HG03039 (cell line): ENCODE data around the gene FBXL14.
A peak's percentile ranks its signal among the peaks of the same experiment; 100 is the strongest.

Experiments
- ATAC-seq: cut with Tn5 transposase; IDR thresholded peaks from one replicate; pipeline ENCODE4 v1.9.1; 2021; ENCODE audit warnings: mild to moderate bottlenecking, moderate library complexity; ENCODE audit not compliant: unreplicated experiment

Gene FBXL14, protein sequence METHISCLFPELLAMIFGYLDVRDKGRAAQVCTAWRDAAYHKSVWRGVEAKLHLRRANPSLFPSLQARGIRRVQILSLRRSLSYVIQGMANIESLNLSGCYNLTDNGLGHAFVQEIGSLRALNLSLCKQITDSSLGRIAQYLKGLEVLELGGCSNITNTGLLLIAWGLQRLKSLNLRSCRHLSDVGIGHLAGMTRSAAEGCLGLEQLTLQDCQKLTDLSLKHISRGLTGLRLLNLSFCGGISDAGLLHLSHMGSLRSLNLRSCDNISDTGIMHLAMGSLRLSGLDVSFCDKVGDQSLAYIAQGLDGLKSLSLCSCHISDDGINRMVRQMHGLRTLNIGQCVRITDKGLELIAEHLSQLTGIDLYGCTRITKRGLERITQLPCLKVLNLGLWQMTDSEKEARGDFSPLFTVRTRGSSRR

DNA sequence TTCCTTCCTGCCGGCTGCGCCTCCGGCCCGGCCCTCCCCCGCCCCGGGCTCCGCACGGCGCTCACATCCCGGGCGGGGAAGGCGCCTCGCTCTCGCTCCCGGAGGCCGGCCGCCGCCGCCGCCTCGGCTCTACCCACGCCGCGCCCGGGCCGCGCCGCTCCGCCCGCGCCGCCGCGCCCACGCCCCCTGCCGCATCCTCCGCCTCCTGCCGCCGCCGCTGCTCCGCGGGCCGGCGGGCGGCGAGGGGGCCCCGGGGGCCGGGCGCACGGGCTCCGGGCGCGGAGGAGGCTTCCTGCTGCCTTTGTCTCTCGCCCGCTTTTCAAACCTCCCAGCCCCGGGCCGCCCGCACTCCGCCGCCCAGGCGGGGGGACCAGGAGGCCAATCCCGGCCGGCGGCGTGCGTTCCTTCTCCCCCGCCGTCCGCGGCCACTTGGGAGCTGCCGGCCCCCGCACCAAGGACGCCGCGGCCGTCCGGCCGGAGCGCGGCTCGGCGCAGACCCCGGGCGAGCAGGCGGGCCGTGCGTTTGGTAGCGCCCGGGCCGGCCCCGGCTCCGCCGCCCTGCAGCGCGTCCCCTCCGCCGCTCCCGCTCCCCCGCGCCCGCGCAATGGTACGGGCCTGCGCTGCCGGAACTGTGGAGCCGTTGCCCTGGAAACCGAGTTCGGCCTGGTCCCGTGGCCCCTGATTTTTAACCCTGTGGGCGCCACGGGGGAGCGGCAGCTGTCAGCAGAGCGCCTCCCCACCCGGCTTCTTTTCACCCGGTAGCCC is at the start of gene FBXL14:
FBXL14 (minus strand) TSS at position 321 of the 765 bp plus-strand sequence. CDS start 515 bp downstream, outside the sequence.
- ATAC-seq = peak; percentile 43

- ATAC-seq = no peak
Observed at GRCh38 chr12:1643905-1644533, 49.6 kb upstream of the FBXL14 start.

GRCh38 chr12:1643043-1643442 is 48.7 kb upstream of the FBXL14 start:
- ATAC-seq = no peak

DNA sequence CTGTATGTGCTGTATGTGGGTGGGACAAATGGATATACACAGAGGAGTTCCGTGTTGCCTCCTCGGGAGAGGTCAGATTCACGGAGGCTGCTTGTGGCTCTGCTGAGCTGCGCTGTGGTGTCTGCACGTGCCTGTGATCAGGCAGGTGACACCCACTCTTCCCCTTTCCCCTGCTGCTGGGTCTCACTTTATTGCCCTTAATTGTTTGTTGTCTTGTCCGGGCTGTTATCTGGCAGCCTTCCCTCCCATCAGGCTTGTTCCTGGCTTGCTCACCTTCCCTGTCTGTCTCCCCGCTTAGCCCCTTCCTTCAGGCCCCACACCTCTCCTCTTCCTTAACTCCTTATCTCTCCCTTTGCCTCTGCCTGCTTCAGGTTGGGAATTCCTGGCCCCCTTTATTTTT is 48.1 kb upstream of the FBXL14 start:
- no peak for ATAC-seq

- ATAC-seq = no peak
Observed at GRCh38 chr12:1640328-1641234, 46.2 kb upstream of the FBXL14 start.

- no peak for ATAC-seq
Observed at GRCh38 chr12:1639538-1639937, 45.2 kb upstream of the FBXL14 start.

GRCh38 chr12:1638203-1638602 is 43.8 kb upstream of the FBXL14 start:
- ATAC-seq = no peak

DNA sequence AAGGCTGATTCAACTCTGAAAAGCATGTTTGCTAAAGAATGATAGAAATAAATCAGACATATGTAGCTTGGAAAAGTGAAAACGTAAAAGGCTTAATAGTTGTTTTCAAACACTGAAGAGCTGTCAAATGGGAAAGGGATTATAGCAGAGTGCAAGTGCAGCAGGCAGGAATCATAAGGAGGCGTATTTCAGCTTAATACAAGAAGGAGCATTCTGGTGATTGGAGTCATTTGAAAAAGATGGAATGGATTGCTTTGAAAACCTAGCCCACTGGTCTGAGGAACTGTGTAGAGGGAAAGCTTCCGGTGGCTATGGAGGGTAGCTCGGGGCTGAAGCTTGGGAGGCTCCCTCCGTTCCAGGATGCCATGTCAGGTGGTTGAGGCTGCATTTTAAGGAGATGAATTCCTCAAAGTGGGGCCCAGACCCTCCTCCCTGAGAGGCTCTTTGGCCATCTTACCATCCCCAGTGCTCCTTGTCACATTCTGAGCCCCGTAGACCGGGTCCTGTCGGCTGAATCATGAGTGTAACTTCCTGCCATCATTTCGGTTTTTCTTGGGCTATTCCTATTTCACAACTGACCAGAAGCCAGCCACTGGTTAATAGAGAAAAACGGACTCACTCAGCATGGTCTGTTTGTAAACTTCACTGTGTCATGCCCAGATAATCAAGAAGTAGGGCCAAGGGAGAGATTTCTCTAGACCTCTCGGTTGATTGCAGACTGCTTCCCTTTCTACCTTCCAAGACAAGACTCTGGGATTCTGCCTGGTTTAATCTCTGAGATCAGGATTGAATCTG is 41.1 kb upstream of the FBXL14 start:
- ATAC-seq = no peak

DNA sequence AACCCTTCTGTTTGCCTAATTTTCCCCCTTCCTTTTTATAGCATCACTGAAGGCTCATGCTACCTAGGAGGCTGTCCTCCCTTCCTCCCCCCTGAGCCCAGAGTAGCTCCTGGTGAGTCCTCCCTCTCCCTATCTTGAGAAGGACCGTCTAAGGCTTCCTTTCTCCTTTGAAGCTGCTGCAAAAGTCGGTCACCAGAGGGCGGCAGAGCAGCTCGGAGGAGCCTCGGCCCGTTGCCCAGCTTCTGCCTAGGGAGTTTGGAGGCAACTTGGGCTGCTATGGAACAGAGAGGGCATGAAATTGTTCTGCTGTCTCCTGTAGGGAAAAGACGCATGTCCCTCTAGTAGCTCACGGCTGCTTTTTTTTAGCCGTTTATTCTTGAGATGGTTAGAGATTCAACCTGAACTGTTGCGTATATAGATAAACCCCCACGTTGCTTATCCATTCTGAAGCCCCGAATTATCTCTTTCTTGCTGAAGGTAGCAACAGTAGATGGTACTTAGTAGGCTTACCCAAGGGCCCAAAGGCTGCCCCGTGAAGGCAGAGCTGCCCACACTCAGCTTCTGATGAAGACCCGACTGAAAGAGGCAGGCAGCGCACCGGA is 40.3 kb upstream of the FBXL14 start:
- ATAC-seq = no peak

GRCh38 chr12:1634149-1634548 is 39.8 kb upstream of the FBXL14 start:
- no peak for ATAC-seq

GRCh38 chr12:1633459-1633858 is 39.1 kb upstream of the FBXL14 start:
- no peak for ATAC-seq

GRCh38 chr12:1632702-1633101 is 38.3 kb upstream of the FBXL14 start:
- ATAC-seq = no peak

DNA sequence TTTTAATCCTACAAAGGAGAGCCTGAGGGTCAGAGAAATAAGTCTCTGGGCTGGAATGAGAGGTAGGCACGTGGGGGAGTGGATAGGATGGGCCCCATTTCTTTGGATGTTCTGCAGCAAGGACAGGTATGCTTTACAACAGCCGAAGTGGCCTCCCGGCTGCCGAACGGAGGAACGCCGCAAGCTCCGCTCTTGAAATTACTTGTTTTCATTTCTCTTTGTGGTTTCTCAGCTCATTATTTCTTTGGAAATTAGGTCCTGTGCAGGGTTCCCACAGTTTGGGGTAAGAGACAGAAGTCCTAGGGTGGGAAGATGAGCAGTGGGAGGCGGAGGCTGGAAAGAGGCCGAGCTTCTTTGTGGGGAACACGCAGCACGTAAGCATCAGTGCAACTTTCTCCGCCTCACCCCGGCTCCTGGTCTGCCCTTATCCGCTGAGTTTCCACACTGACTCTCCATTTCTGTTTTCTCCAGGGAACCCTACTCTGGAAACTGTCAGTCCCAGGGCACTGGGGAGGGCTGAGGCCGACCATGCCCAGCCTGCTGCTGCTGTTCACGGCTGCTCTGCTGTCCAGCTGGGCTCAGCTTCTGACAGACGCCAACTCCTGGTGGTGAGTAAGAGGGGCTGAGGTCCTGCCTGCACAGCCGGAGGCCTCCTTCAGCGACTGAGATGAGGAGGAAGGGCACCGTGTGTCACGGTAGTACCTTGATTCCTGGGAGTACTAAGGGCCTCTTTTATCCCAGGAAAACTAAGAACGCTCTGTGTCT is 36.6 kb upstream of the FBXL14 start:
- no peak for ATAC-seq

DNA sequence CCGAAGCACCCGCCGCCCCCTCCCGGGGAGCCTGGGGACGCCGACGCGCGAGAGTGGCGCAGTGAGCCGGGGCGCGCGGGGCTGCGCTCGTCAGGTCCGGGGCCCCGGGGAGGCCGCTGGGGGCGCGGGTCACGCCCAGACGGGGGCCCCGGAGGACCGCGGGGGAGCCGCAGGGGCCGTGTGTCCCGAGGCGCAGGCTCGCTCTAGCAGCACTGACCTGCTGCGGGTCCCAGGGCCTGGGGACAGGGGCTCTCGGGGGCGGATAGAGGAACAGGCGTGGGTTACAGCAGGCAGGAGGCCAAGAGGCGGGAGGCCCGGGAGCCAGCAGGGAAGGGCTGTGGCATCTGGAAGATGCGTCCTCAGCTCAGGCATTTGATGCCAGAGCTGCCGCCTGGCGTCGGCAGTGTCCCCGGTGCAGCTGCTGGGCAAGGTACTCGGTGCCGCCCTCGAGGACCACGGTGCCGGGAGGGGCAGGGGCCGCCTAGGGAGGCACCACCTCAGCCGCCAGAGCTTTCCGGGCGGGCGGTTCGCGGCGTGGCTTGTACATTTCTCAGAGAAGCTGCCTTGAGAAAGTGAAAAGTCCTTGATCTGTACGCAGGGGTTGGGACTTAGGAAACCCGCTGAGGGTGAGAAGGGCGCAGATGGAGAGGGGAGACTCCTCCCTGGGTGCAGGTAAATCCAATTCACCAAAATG is 35.9 kb upstream of the FBXL14 start:
- ATAC-seq = no peak

DNA sequence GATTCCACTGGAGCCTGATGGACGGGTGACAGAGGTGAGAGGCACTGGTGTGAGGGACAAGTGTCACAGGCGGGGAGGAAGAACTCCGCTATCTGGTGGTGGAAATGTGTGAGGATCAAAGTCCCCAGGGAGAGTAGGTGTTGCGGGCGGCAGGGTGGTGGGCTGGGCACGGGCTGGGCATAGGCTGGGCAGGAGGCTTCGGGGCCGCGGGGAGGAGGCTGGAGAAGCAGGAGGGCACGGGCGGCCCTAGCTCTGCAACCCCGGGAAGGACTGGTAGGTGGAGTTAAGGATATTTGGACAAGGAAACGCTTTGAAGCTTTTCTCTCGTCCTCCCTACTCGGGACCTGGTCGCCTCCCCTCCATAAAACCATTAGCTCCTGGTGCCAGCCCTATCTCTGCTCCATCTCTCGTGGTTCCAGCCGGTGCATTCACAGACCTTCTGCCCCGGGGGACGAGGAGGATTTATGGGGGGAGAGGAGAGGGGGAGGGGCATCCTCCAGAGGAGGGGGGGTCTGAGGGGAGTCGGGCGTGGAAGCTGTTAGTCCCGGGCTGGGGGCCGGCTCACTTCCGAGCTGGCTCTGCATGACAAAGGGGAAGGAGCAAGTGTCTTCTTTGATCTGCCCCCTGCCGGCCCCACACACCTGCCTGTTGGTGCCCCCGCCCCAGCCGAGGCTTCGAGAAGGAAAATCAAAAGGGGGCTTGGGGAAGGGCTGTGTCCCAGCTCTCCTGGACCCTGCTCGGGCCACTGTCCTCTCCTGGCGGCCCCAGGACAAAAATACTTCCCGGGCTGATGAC is 35.2 kb upstream of the FBXL14 start:
- ATAC-seq = no peak

DNA sequence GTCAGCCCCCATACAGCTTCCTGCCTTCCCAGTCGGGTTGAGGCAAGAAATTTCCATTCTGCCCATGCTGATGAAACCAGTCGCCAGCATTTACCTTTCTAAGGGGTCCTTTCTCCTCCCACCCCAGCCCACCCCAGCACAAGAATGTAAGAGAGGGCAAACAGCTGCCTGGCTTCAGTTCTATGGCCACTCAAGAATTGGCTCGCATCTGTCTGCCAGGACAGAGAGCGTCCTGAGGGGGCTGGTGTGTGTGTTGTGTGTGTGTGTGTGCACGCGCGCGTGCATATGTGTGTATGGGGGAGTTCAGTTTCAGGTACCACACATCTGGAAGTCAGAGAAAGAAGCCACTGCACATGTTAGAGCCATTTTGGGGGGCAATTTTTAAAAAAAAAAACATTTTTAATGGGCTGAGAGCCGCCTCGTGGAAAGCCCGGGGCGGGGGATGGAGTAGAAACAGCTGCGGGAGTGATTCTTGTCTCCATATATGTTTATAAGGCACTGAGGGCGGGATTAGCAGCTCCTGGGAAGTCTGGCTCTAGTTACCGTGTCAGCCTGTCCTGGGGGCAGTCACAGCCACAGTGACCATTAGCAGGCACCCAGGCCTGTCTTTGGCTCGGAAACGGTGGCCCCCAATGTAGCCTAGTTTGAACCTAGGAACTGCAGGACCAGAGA is 34.4 kb upstream of the FBXL14 start, which contains the start of gene WNT5B:
WNT5B (plus strand) TSS at position 566 of the 672 bp plus-strand sequence. CDS start 2,124 bp downstream, outside the sequence.
- ATAC-seq = no peak

DNA sequence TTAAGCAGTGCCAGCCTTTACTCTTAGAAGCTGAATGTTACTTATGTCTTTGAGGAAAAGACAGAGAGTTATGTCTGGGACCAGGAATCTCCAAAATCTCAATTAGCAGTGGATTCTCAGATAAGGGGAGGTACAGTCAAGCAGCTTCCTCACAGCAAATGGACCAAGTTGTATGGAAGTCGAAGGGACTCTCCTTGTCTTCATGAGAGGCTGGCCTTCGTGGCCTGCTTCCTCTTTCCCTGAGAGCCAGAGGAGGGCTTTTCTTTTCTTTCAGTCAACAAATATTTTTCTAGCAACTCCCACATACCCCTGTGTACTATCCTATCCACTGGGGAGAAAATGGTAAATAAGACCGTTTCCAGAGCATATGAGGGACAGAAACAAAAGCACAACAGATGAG is 28.0 kb upstream of the FBXL14 start:
- no peak for ATAC-seq
